Loucy (cell line): ENCODE results near the gene KRT1.

Source experiments
- H2AFZ ChIP-seq: fragments of 200-600 bp; sonication (generic); 2 replicates; pipeline ENCODE4 v1.6.0; 2016; ENCODE audit warnings: antibody characterized with exemption, mild to moderate bottlenecking, low read length, moderate library complexity
- H3F3A ChIP-seq: fragments of 200-600 bp; 2 replicates; pipeline ENCODE4 v1.6.0; 2016; ENCODE audit warnings: antibody characterized with exemption, low read depth, mild to moderate bottlenecking
- H3K27me3 ChIP-seq: fragments of 200-600 bp; sonication (generic); 2 replicates; pipeline ENCODE4 v1.6.1; 2014; ENCODE audit warnings: low read length, mild to moderate bottlenecking; ENCODE audit not compliant: insufficient read depth, poor library complexity, severe bottlenecking
- H3K36me3 ChIP-seq: fragments of 200-600 bp; sonication (generic); 2 replicates; pipeline ENCODE4 v1.6.1; 2016; ENCODE audit warnings: low read length; ENCODE audit not compliant: insufficient read depth
- H3K4me1 ChIP-seq: fragments of 200-600 bp; sonication (generic); 2 replicates; pipeline ENCODE4 v1.5.1; 2014; ENCODE audit warnings: low read length, mild to moderate bottlenecking; ENCODE audit not compliant: insufficient read depth, poor library complexity, severe bottlenecking
- H3K4me2 ChIP-seq: fragments of 200-600 bp; sonication (generic); 2 replicates; pipeline ENCODE4 v1.6.0; 2014; ENCODE audit warnings: antibody characterized with exemption, low read length, low read depth, mild to moderate bottlenecking; ENCODE audit not compliant: poor library complexity, severe bottlenecking
- H3K4me3 ChIP-seq: fragments of 200-600 bp; sonication (generic); 2 replicates; pipeline ENCODE4 v1.5.1; 2014; ENCODE audit warnings: low read length, mild to moderate bottlenecking, mixed read lengths; ENCODE audit not compliant: poor library complexity, severe bottlenecking
- H3K79me2 ChIP-seq: fragments of 200-600 bp; sonication (generic); 2 replicates; pipeline ENCODE4 v1.6.1; 2014; ENCODE audit warnings: low read length; ENCODE audit not compliant: insufficient read depth
- H3K9ac ChIP-seq: fragments of 200-600 bp; sonication (generic); 2 replicates; pipeline ENCODE4 v1.6.0; 2014; ENCODE audit warnings: mild to moderate bottlenecking, low read depth, low read length, moderate library complexity; ENCODE audit not compliant: poor library complexity, severe bottlenecking
- H3K9me2 ChIP-seq: fragments of 200-600 bp; sonication (generic); replicated peaks from 2 replicates; pipeline ENCODE4 v1.6.1; 2016; ENCODE audit warnings: low read depth, low read length, mixed read lengths
- H3K9me3 ChIP-seq: fragments of 200-600 bp; sonication (generic); 2 replicates; pipeline ENCODE4 v1.6.1; 2014; ENCODE audit warnings: mild to moderate bottlenecking, antibody characterized with exemption, low read length, low read depth; ENCODE audit not compliant: insufficient read depth
- H4K20me1 ChIP-seq: fragments of 200-600 bp; sonication (generic); 2 replicates; pipeline ENCODE4 v1.6.0; 2014; ENCODE audit warnings: antibody characterized with exemption, low read length, mild to moderate bottlenecking; ENCODE audit not compliant: insufficient read depth, poor library complexity, severe bottlenecking
- CTCF ChIP-seq: fragments of 200-600 bp; sonication (generic); conservative IDR thresholded peaks from 2 replicates; pipeline ENCODE4 v1.5.1; 2014; ENCODE audit warnings: mild to moderate bottlenecking, antibody characterized with exemption, low read length
- EZH2phosphoT487 ChIP-seq: fragments of 200-600 bp; IDR thresholded peaks from 2 replicates; pipeline ENCODE4 v1.6.1; 2018; ENCODE audit warnings: antibody characterized with exemption, mild to moderate bottlenecking, moderate library complexity, borderline replicate concordance

KRT1 gene

GRCh38 chr12:52629281-52630007 is 50.8 kb downstream of the KRT1 start:
- Histone ChIP-seq H3K4me3 (no peak overlapping the region), H3K36me3 (no peaks in the 10 kb centered on the region), H3K9me3 (no peaks in the 10 kb centered on the region; the same call in 1 of the 2 replicates), H3K27me3 (no peaks in the 10 kb centered on the region), H3K79me2 (no peaks in the 10 kb centered on the region), H3F3A (no peaks in the 10 kb centered on the region), H2AFZ (no peak overlapping the region), H3K9me2 (no peaks in the 10 kb centered on the region), H3K4me2 (peak overlapping the region; percentile 82), H4K20me1 (no peaks in the 10 kb centered on the region), H3K9ac (peak overlapping the region; percentile 18), H3K4me1 (peaks cover 77% of the 10 kb centered on the region)
- TF ChIP-seq EZH2phosphoT487 (no peak), CTCF (no peak)

- peak overlapping the region; percentile 82 for H3K4me2 ChIP-seq
- H3K9ac ChIP-seq = no peak overlapping the region
- H3K36me3 ChIP-seq = no peaks in the 10 kb centered on the region
- no peaks in the 10 kb centered on the region for H3K27me3 ChIP-seq
- H4K20me1 ChIP-seq = no peaks in the 10 kb centered on the region
- no peaks in the 10 kb centered on the region for H3F3A ChIP-seq
- peaks cover 71% of the 10 kb centered on the region for H3K4me1 ChIP-seq
- no peak overlapping the region for H3K4me3 ChIP-seq
- H3K79me2 ChIP-seq = no peaks in the 10 kb centered on the region
- no peaks in the 10 kb centered on the region for H3K9me2 ChIP-seq
- H3K9me3 ChIP-seq = no peaks in the 10 kb centered on the region; the same call in 1 of the 2 replicates
- H2AFZ ChIP-seq = no peak overlapping the region
- TF ChIP-seq EZH2phosphoT487 = no peak
- no peak for TF ChIP-seq CTCF
Observed at GRCh38 chr12:52628841-52629240, 51.4 kb downstream of the KRT1 start.

GRCh38 chr12:52628111-52628507 is 52.1 kb downstream of the KRT1 start:
- Histone ChIP-seq H2AFZ (no peak overlapping the region), H3K4me1 (peaks cover 63% of the 10 kb centered on the region), H3K36me3 (no peaks in the 10 kb centered on the region), H3K9me3 (no peaks in the 10 kb centered on the region; the same call in 1 of the 2 replicates), H3K4me3 (no peak overlapping the region), H3F3A (no peaks in the 10 kb centered on the region), H3K4me2 (no peak overlapping the region), H3K9me2 (no peaks in the 10 kb centered on the region), H3K79me2 (no peaks in the 10 kb centered on the region), H4K20me1 (no peaks in the 10 kb centered on the region), H3K27me3 (no peaks in the 10 kb centered on the region), H3K9ac (no peak overlapping the region)
- TF ChIP-seq CTCF (no peak), EZH2phosphoT487 (no peak)
